ENCODE results near the gene MDFIC.

GRCh38 chr7:114957444-114957843, 35.5 kb downstream of the MDFIC start:
- no peak for TF ChIP-seq CTCF (IDR thresholded peaks at IDR 0.05; ENCODE audit: low read length)
- no peak for TF ChIP-seq EZH2phosphoT487 (IDR thresholded peaks at IDR 0.05; ENCODE audit: low read length)

Measured in MM.1S (cell line).